Keratinocyte (primary cell): ENCODE results near the gene NPSR1.

Experiments used
- CTCF ChIP-seq, 3 experiments: IDR thresholded peaks in 1 of 3; conservative IDR thresholded peaks in 1 of 3; optimal IDR thresholded peaks in 1 of 3; 2 replicates in 2 of 3; 3 replicates in 1 of 3; pipeline versions ENCODE3 to v1.5.1; 2011; ENCODE audit warnings: low read length in 3 of 3, mild to moderate bottlenecking in 3 of 3, moderate library complexity in 2 of 3, control low read depth in 1 of 3, inconsistent platforms in 1 of 3; ENCODE audit not compliant: insufficient read depth in 2 of 3; ENCODE audit errors: extremely low read depth in 1 of 3
- EZH2 ChIP-seq: IDR thresholded peaks from one replicate; pipeline ENCODE4 v1.6.1; 2012; ENCODE audit warnings: inconsistent platforms, mild to moderate bottlenecking, low read length, moderate library complexity

- no peak for TF ChIP-seq CTCF (optimal IDR thresholded peaks at IDR 0.05 in 1 of 3, IDR thresholded peaks at IDR 0.05 in 1 of 3, conservative IDR thresholded peaks at IDR 0.05 in 1 of 3; ENCODE audit: extremely low read depth in 1 of 3, insufficient read depth in 2 of 3, low read length in 3 of 3)
- no peak for TF ChIP-seq EZH2
These were observed 99.6 kb downstream of the NPSR1 start for GRCh38 chr7:34757570-34758110.
